Thoracic aorta (tissue), 2 donors: Measurements from ENCODE around the gene ZNF112. TPM values are rescaled to one million over a fixed set of nuclear protein-coding genes. Genes with fewer than 3 reads are reported as not detected.

Experiments used
- ATAC-seq: fragments of 150-250 bp; one replicate; pipeline ENCODE4 v1.8.0; 2017; ENCODE audit warnings: low read depth; ENCODE audit not compliant: insufficient number of reproducible peaks, low FRiP score
- DNase-seq: peaks from one replicate; pipeline ENCODE4 v3.0.0-alpha.2; 2020; ENCODE audit warnings: low spot score
- H3K27ac ChIP-seq, 2 donors: fragments of 200-600 bp; sonication (generic); 1 replicate in 1 of 2; 2 replicates in 1 of 2; pipeline ENCODE4 v1.5.1; 2016; ENCODE audit warnings: mild to moderate bottlenecking in 2 of 2, moderate library complexity in 2 of 2
- H3K27me3 ChIP-seq: fragments of 200-600 bp; sonication (generic); replicated peaks from 2 replicates; pipeline ENCODE4 v1.6.0; 2016; ENCODE audit warnings: mild to moderate bottlenecking; ENCODE audit not compliant: insufficient read depth
- H3K36me3 ChIP-seq: fragments of 200-600 bp; sonication (generic); one replicate; pipeline ENCODE4 v1.5.1; 2016
- H3K4me1 ChIP-seq, 2 donors: fragments of 200-600 bp; sonication (generic); 1 replicate in 1 of 2; 2 replicates in 1 of 2; pipeline versions ENCODE4 v1.5.1 to v1.6.0; 2016; ENCODE audit warnings: low read depth in 2 of 2, mild to moderate bottlenecking in 1 of 2; ENCODE audit not compliant: control insufficient read depth in 1 of 2
- H3K4me3 ChIP-seq: fragments of 200-600 bp; sonication (generic); 2 replicates; pipeline ENCODE4 v1.5.1; 2016; ENCODE audit warnings: mild to moderate bottlenecking
- H3K9me3 ChIP-seq: fragments of 200-600 bp; sonication (generic); 2 replicates; pipeline ENCODE4 v1.5.1; 2016
- total RNA-seq, 2 donors: library from RNA; depleted of rRNA; stranded (reverse); fragments of >200 nt; gene quantifications; one replicate each; pipeline versions ENCODE4 v1.1.0 to v1.2.3, GENCODE V29; 2016
- TF ChIP-seq, protein P1 (sequence below): fragments of 200-600 bp; sonication (generic); IDR thresholded peaks from one replicate; pipeline ENCODE4 v1.5.1; 2019; ENCODE audit warnings: antibody characterized with exemption

Gene ZNF112
- total RNA-seq, 2 donors from 2014 or later, result 4.7 to 5.0 TPM

DNA sequence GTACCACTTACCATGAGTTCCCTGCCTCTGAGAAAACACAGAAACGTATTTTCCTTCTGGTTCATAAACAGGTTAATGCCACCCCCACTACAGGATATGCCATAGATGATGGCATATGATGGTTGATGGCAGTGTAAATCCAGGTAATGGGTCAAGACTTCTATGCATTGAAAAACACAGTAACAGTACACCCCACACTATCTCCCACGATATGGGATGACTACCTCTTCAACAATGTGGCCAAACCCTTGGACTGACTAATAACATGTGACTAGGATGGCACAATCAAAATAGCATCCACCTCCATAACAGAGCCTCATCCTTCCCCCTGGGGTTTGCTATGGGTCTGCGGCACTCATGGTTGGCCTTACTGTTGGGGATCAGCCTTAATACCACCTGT lies 73.6 kb downstream of the ZNF112 start:
- TF ChIP-seq, protein P1, sequence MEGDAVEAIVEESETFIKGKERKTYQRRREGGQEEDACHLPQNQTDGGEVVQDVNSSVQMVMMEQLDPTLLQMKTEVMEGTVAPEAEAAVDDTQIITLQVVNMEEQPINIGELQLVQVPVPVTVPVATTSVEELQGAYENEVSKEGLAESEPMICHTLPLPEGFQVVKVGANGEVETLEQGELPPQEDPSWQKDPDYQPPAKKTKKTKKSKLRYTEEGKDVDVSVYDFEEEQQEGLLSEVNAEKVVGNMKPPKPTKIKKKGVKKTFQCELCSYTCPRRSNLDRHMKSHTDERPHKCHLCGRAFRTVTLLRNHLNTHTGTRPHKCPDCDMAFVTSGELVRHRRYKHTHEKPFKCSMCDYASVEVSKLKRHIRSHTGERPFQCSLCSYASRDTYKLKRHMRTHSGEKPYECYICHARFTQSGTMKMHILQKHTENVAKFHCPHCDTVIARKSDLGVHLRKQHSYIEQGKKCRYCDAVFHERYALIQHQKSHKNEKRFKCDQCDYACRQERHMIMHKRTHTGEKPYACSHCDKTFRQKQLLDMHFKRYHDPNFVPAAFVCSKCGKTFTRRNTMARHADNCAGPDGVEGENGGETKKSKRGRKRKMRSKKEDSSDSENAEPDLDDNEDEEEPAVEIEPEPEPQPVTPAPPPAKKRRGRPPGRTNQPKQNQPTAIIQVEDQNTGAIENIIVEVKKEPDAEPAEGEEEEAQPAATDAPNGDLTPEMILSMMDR, result no peak
- no peaks in the 10 kb centered on the region for H3K4me1 ChIP-seq
- no peak for DNase-seq
- ATAC-seq, result no peak
- peaks cover 10% of the 10 kb centered on the region for H3K36me3 ChIP-seq
- no peaks in the 10 kb centered on the region for H3K27me3 ChIP-seq
- no peak overlapping the region for H3K27ac ChIP-seq
- no peak overlapping the region for H3K4me3 ChIP-seq
- H3K9me3 ChIP-seq, result peaks cover 86% of the 10 kb centered on the region

DNA sequence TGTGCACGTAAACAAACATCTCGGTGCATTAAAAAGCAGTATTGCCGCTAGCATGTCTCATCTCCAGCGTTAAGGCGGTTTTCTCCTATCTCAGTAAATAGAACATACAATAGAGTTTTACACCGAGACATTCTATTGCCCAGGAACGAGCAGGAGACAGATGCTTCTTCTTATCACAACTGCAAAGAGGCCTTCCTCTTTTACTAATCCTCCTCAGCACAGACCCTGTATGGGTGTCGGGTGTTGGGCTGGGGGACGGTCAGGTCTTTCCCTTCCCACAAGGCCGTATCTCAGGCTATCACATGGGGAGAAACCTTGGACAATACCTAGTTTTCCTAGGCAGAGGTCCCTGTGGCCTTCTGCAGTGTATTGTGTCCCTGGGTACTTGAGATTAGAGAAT lies 75.6 kb downstream of the ZNF112 start:
- H3K27ac ChIP-seq, result no peak overlapping the region
- no peak for ATAC-seq
- no peaks in the 10 kb centered on the region for H3K4me1 ChIP-seq
- DNase-seq, result no peak
- H3K9me3 ChIP-seq, result peaks cover 81% of the 10 kb centered on the region
- H3K4me3 ChIP-seq, result no peak overlapping the region
- TF ChIP-seq, protein P1, result no peak
- H3K36me3 ChIP-seq, result no peaks in the 10 kb centered on the region
- H3K27me3 ChIP-seq, result no peaks in the 10 kb centered on the region

DNA sequence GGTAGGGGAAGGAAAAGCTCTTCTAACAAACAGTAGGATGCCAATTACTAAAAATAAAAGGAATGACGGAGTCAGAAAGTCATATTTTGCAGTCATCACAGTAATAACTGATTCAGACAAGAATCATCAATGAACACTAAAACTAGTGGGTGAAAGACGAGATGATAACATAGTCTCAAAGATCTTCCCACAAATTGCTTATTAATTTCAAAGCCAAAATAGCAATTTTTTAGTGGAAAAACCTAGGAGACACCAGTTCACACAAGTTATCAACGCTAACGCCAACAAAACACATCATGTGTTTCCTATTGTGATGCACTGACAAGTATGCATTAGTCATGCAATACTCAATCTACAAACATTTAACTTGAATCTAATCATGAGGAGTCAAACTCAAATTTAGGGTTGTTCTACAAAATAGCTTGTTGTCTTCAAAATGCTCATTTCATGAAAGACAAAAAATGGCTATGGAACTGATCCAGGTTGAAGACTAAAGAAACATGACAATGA lies 78.2 kb downstream of the ZNF112 start:
- Histone ChIP-seq H3K4me3 (no peak overlapping the region), H3K36me3 (peaks cover 10% of the 10 kb centered on the region), H3K9me3 (peaks cover 71% of the 10 kb centered on the region), H3K27ac (no peak overlapping the region), H3K27me3 (no peaks in the 10 kb centered on the region), H3K4me1 (no peaks in the 10 kb centered on the region)
- no peak for ATAC-seq
- TF ChIP-seq, protein P1, result no peak
- DNase-seq, result no peak

DNA sequence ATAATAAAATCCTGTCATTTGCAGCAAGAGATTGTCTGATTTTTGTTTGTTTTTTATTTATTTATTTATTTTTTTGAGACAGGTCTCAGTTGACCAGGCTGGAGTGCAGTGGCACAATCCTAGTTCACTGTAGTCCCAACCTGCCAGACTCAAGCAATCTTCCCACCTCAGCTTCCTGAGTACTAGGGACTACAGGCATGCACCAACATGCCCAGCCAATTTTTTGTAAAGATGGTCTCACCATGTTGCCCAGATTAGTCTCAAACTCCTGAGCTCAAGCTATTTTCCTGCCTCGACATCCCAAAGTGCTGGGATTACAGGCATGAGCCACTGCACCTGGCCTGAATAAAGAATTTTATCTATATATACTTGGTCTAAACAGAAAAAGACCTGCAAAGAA lies 79.1 kb downstream of the ZNF112 start:
- no peaks in the 10 kb centered on the region for H3K27me3 ChIP-seq
- no peak overlapping the region for H3K4me3 ChIP-seq
- ATAC-seq, result no peak
- H3K9me3 ChIP-seq, result peaks cover 71% of the 10 kb centered on the region
- TF ChIP-seq, protein P1, result no peak
- DNase-seq, result no peak
- no peak overlapping the region for H3K27ac ChIP-seq
- no peaks in the 10 kb centered on the region for H3K4me1 ChIP-seq
- peaks cover 10% of the 10 kb centered on the region for H3K36me3 ChIP-seq

Other genes with a start within 250 kb of the ZNF112 start
- 1 to 10 TPM; 2.2 to 8.3 TPM for gene ZNF225, start 243.3 kb downstream of the ZNF112 start, total RNA-seq
- 1 to 10 TPM; 6.4 to 8.7 TPM for gene ZNF234, start 215.1 kb downstream of the ZNF112 start, total RNA-seq
- gene ZNF226, start 191.6 kb downstream of the ZNF112 start, total RNA-seq, result 10 to 100 TPM in 1 of 2 donors, 1 to 10 TPM in 1; 9.7 to 14.6 TPM
- gene ZNF227, start 144.1 kb downstream of the ZNF112 start, total RNA-seq, result 10 to 100 TPM; 13.9 to 17.8 TPM
- gene ZNF233, start 96.8 kb downstream of the ZNF112 start, total RNA-seq, result under 1 TPM; 0.21 to 0.81 TPM
- gene ZNF235, start 51.7 kb downstream of the ZNF112 start, total RNA-seq, result 10 to 100 TPM in 1 of 2 donors, 1 to 10 TPM in 1; 6.9 to 12.6 TPM
- gene ZNF285, start 44.9 kb upstream of the ZNF112 start, total RNA-seq, result under 1 TPM; 0.27 to 0.28 TPM
- 1 to 10 TPM; 2.3 to 4.1 TPM for gene ZNF229, start 91.8 kb upstream of the ZNF112 start, total RNA-seq
- 10 to 100 TPM in 1 of 2 donors, 1 to 10 TPM in 1; 9.6 to 16.1 TPM for gene ZNF180, start 143.8 kb upstream of the ZNF112 start, total RNA-seq
- gene CEACAM20, start 173.0 kb upstream of the ZNF112 start, total RNA-seq, result not detected